SK-N-DZ (cell line): ENCODE results near the gene P3H4. TPM values are rescaled to one million over a fixed set of nuclear protein-coding genes. Genes with fewer than 3 reads are reported as not detected.
"Not testable (repeated sequence)": the region's sequence is repeated elsewhere in the genome, so short reads cannot be mapped to it uniquely, and the experiment has no call there.

Source experiments
- DNase-seq: peaks from one replicate; pipeline ENCODE4 v3.0.0-alpha.2; 2015; ENCODE audit warnings: low spot score
- polyA plus RNA-seq, 2 experiments: library from polyadenylated mRNA; depleted of rRNA; stranded (reverse); fragments of >200 nt; gene quantifications; 2 replicates each; pipeline ENCODE4 v1.2.3, GENCODE V29; 2014

P3H4 gene
- 52.8 and 71.4 TPM in 2 replicates for polyA plus RNA-seq (2014; cell fraction: cytosol; rRNA removed)
- polyA plus RNA-seq (2014; cell fraction: nucleus; rRNA removed), result 25.9 and 29.5 TPM in 2 replicates

GRCh38 chr17:41811549-41812380, at the start of gene P3H4:
Gene P3H4 (minus strand): TSS chr17:41811949. CDS start chr17:41811915, 34 bp downstream.
- peak; percentile 81 for DNase-seq

- peak; percentile 40 for DNase-seq
Measured at GRCh38 chr17:41860254-41860931, 48.6 kb upstream of the P3H4 start.

GRCh38 chr17:41851382-41851781, 39.6 kb upstream of the P3H4 start:
- not testable (repeated sequence) for DNase-seq

- DNase-seq, result no peak
Measured at GRCh38 chr17:41849251-41849990, 37.7 kb upstream of the P3H4 start.

- no peak for DNase-seq
Measured at GRCh38 chr17:41848788-41849187, 37.0 kb upstream of the P3H4 start.

GRCh38 chr17:41844971-41845370, 33.2 kb upstream of the P3H4 start:
- no peak for DNase-seq

- DNase-seq, result not testable (repeated sequence)
Measured at GRCh38 chr17:41840781-41841180, 29.0 kb upstream of the P3H4 start.

GRCh38 chr17:41839448-41839847, 27.7 kb upstream of the P3H4 start:
- not testable (repeated sequence) for DNase-seq

- no peak for DNase-seq
Measured at GRCh38 chr17:41837761-41838538, 26.2 kb upstream of the P3H4 start, which contains the start of gene KLHL10. Gene KLHL10 (plus strand): TSS chr17:41837825. CDS start chr17:41837933, 108 bp downstream.

- DNase-seq, result no peak
Measured at GRCh38 chr17:41836550-41837196, 24.9 kb upstream of the P3H4 start.

- peak; percentile 76 for DNase-seq
Measured at GRCh38 chr17:41835800-41836549, 24.2 kb upstream of the P3H4 start, which contains the start of gene NT5C3B. Gene NT5C3B (minus strand): TSS chr17:41836232. CDS start chr17:41836193, 39 bp downstream.

- DNase-seq, result no peak
Measured at GRCh38 chr17:41835214-41835799, 23.6 kb upstream of the P3H4 start.

- not testable (repeated sequence) for DNase-seq
Measured at GRCh38 chr17:41829961-41830360, 18.2 kb upstream of the P3H4 start.

- no peak for DNase-seq
Measured at GRCh38 chr17:41825175-41825845, 13.6 kb upstream of the P3H4 start.

- DNase-seq, result no peak
Measured at GRCh38 chr17:41824086-41824485, 12.3 kb upstream of the P3H4 start.

- DNase-seq, result no peak
Measured at GRCh38 chr17:41823580-41823979, 11.8 kb upstream of the P3H4 start.

GRCh38 chr17:41823141-41823524, 11.4 kb upstream of the P3H4 start:
- DNase-seq, result no peak
